OCI-LY7 (cell line): ENCODE results near the gene PKP1. TPM values are rescaled to one million over a fixed set of nuclear protein-coding genes. Genes with fewer than 3 reads are reported as not detected.

ENCODE experiments used
- BruUV-seq: library from RNA; stranded (reverse); fragments of 400-500 nt; replicated peaks from 2 replicates; lab custom pipeline; 2021; lab: Mats Ljungman, UMichigan
- CTCF ChIA-PET: fragments of 300-600 bp; sonication (Branson Sonifier 250); formaldehyde crosslinking; loops from one replicate; lab custom pipeline; 2022; ENCODE audit warnings: antibody characterized with exemption; ENCODE audit not compliant: unreplicated experiment; lab: Charles Lee
- POLR2A ChIA-PET: fragments of 300-600 bp; sonication (Branson Sonifier 250); formaldehyde crosslinking; loops from one replicate; lab custom pipeline; 2022; ENCODE audit warnings: antibody characterized with exemption; lab: Charles Lee
- DNase-seq: peaks from one replicate; pipeline ENCODE4 v3.0.0-alpha.2; 2015; ENCODE audit warnings: low spot score
- H2AFZ ChIP-seq: fragments of 200-600 bp; sonication (generic), shearing (Covaris generic); 2 replicates; pipeline ENCODE4 v1.6.1; 2014; ENCODE audit warnings: mild to moderate bottlenecking, antibody characterized with exemption, low read length, moderate library complexity
- H3K27ac ChIP-seq: fragments of 200-600 bp; sonication (generic); 2 replicates; pipeline ENCODE4 v1.5.1; 2014; ENCODE audit warnings: mixed run types, low read depth, mild to moderate bottlenecking, moderate library complexity, low read length, inconsistent platforms; ENCODE audit not compliant: poor library complexity, severe bottlenecking
- H3K36me3 ChIP-seq: fragments of 200-600 bp; sonication (generic); 2 replicates; pipeline ENCODE4 v1.6.1; 2014; ENCODE audit warnings: mild to moderate bottlenecking, antibody characterized with exemption, low read length, moderate library complexity, mixed read lengths; ENCODE audit not compliant: insufficient read depth
- H3K4me1 ChIP-seq: fragments of 200-600 bp; sonication (generic); 2 replicates; pipeline ENCODE4 v1.5.1; 2014; ENCODE audit warnings: mild to moderate bottlenecking, low read length; ENCODE audit not compliant: insufficient read depth, poor library complexity, severe bottlenecking
- H3K4me2 ChIP-seq: fragments of 200-600 bp; sonication (generic); 2 replicates; pipeline ENCODE4 v1.6.1; 2014; ENCODE audit warnings: mild to moderate bottlenecking, low read length
- H3K4me3 ChIP-seq: fragments of 200-600 bp; sonication (generic); 2 replicates; pipeline ENCODE4 v1.5.1; 2014; ENCODE audit warnings: mild to moderate bottlenecking, low read depth, low read length; ENCODE audit not compliant: poor library complexity, severe bottlenecking
- H3K79me2 ChIP-seq: fragments of 200-600 bp; sonication (generic); 2 replicates; pipeline ENCODE4 v1.6.1; 2016; ENCODE audit warnings: low read depth, mild to moderate bottlenecking, low read length, moderate library complexity, mixed read lengths; ENCODE audit not compliant: insufficient read depth
- H3K9me2 ChIP-seq: fragments of 200-600 bp; sonication (generic); 2 replicates; pipeline ENCODE4 v1.6.1; 2016; ENCODE audit warnings: mild to moderate bottlenecking, low read length, mixed read lengths; ENCODE audit not compliant: insufficient read depth
- H3K9me3 ChIP-seq: fragments of 200-600 bp; sonication (generic); 2 replicates; pipeline ENCODE4 v1.6.1; 2014; ENCODE audit warnings: mild to moderate bottlenecking, mixed run types, low read length, mixed read lengths
- H4K20me1 ChIP-seq: fragments of 200-600 bp; sonication (generic); 2 replicates; pipeline ENCODE4 v1.6.1; 2014; ENCODE audit warnings: mild to moderate bottlenecking, antibody characterized with exemption, low read length, moderate library complexity, mixed read lengths; ENCODE audit not compliant: insufficient read depth
- CTCF ChIP-seq: fragments of 200-600 bp; sonication (generic); conservative IDR thresholded peaks from 2 replicates; pipeline ENCODE4 v1.5.1; 2014; ENCODE audit warnings: mild to moderate bottlenecking, antibody characterized with exemption, low read length, moderate library complexity, mixed read lengths
- EZH2phosphoT487 ChIP-seq: fragments of 200-600 bp; sonication (generic); IDR thresholded peaks from 2 replicates; pipeline ENCODE4 v1.6.1; 2018; ENCODE audit warnings: low read depth, borderline replicate concordance, mild to moderate bottlenecking, mixed run types, antibody characterized with exemption, low read length, moderate library complexity, mixed read lengths
- intact Hi-C: fragments of 100-400 bp; cut with micrococcal nuclease; formaldehyde crosslinking; loops from one replicate; pipeline ENCODE4 v1.10.0; 2022; ENCODE audit not compliant: unreplicated experiment
- total RNA-seq, 2 experiments: library from RNA; depleted of rRNA in 1 of 2; stranded (reverse); fragments of >200 nt in 1 of 2; shearing (Covaris generic) in 1 of 2; gene quantifications; 2 replicates each; pipeline ENCODE4 v1.2.3, GENCODE V29; 2014 to 2022

The PKP1 gene
- total RNA-seq, 2 experiments from 2014 or later, result not detected

GRCh38 chr1:201295861-201296260 is 12.6 kb downstream of the PKP1 start:
- POLR2A ChIA-PET, result no interaction called here
- CTCF ChIA-PET, result no interaction called here

GRCh38 chr1:201296352-201296751 is 13.0 kb downstream of the PKP1 start:
- H3K36me3 ChIP-seq, result no peaks in the 10 kb centered on the region
- no peak overlapping the region for H3K4me3 ChIP-seq
- H2AFZ ChIP-seq, result no peak overlapping the region
- ChIA-PET POLR2A (no interaction called here), CTCF (no interaction called here)
- BruUV-seq, result no TSS peak
- H3K4me2 ChIP-seq, result no peak overlapping the region
- no peaks in the 10 kb centered on the region for H4K20me1 ChIP-seq
- no peaks in the 10 kb centered on the region for H3K9me2 ChIP-seq
- H3K9me3 ChIP-seq, result no peaks in the 10 kb centered on the region
- intact Hi-C loops, result no loop called here
- TF ChIP-seq CTCF (no peak), EZH2phosphoT487 (no peak)
- DNase-seq, result no peak
- H3K27ac ChIP-seq, result no peak overlapping the region
- H3K79me2 ChIP-seq, result no peaks in the 10 kb centered on the region
- no peaks in the 10 kb centered on the region for H3K4me1 ChIP-seq

More at GRCh38 chr1:201295861-201296260, 12.6 kb downstream of the PKP1 start:
- H3K4me3 ChIP-seq, result no peak overlapping the region
- intact Hi-C loops, result no loop called here
- H2AFZ ChIP-seq, result no peak overlapping the region
- no peaks in the 10 kb centered on the region for H4K20me1 ChIP-seq
- no peaks in the 10 kb centered on the region for H3K79me2 ChIP-seq
- BruUV-seq, result no TSS peak
- no peaks in the 10 kb centered on the region for H3K36me3 ChIP-seq
- no peak overlapping the region for H3K27ac ChIP-seq
- TF ChIP-seq EZH2phosphoT487 (no peak), CTCF (no peak)
- H3K9me3 ChIP-seq, result no peaks in the 10 kb centered on the region
- no peak for DNase-seq
- H3K9me2 ChIP-seq, result no peaks in the 10 kb centered on the region
- H3K4me1 ChIP-seq, result no peaks in the 10 kb centered on the region
- no peak overlapping the region for H3K4me2 ChIP-seq

- Histone ChIP-seq H3K4me1 (no peaks in the 10 kb centered on the region), H3K4me3 (no peak overlapping the region), H4K20me1 (no peaks in the 10 kb centered on the region), H3K36me3 (no peaks in the 10 kb centered on the region), H3K27ac (no peak overlapping the region), H3K79me2 (no peaks in the 10 kb centered on the region), H3K9me2 (no peaks in the 10 kb centered on the region), H2AFZ (no peak overlapping the region), H3K9me3 (no peaks in the 10 kb centered on the region), H3K4me2 (no peak overlapping the region)
- ChIA-PET CTCF (no interaction called here), POLR2A (interaction anchor here (1.2 kb wide), 1 partner anchor 9 kb away, joined by 3 read pairs; no protein-coding TSS in a partner anchor)
- TF ChIP-seq CTCF (no peak), EZH2phosphoT487 (no peak)
- intact Hi-C loops, result no loop called here
- no TSS peak for BruUV-seq
- no peak for DNase-seq
These were observed 15.4 kb downstream of the PKP1 start for GRCh38 chr1:201298396-201299381.
